ENCODE measurements around the gene WDR70. TPM values are rescaled to one million over a fixed set of nuclear protein-coding genes. Genes with fewer than 3 reads are reported as not detected.
A peak's percentile ranks its signal among the peaks of the same experiment; 100 is the strongest.

WDR70 gene
- total and polyA plus RNA-seq, 4 donors: 4.0 to 17.7 (median 14.5) TPM

DNA sequence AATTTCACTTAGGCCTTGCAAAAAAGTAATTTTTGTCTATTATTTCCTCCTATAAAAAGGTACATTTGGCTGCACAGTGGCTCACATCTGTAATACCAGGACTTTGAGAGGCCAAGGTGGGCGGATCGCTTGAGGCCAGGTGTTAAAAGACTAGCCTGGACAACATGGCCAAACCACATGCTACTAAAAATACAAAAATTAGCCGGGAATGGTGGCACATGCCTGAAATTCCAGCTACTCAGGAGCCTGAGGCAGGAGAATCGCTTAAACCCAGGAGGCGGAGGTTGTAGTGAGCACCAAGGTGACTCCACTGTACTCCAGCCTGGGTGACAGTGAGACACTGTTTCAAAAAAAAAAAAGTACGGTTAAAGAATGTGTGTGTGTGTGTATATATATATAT is 24.0 kb upstream of the WDR70 start:
- TF ChIP-seq NR2F2 (IDR thresholded peaks at IDR 0.05) (no peak), TAF1 (conservative IDR thresholded peaks at IDR 0.05) (no peak), SP1 (IDR thresholded peaks at IDR 0.05) (no peak), YY1 (IDR thresholded peaks at IDR 0.05) (no peak), RAD21 (IDR thresholded peaks at IDR 0.05) (no peak), JUND (IDR thresholded peaks at IDR 0.05) (no peak), EGR1 (IDR thresholded peaks at IDR 0.05; ENCODE audit: low read depth in 2 of 2) (no peak), HNF4A (conservative IDR thresholded peaks at IDR 0.05) (no peak), GABPA (IDR thresholded peaks at IDR 0.05 in 1 of 2, conservative IDR thresholded peaks at IDR 0.05 in 1 of 2) (no peak), FOXA1 (IDR thresholded peaks at IDR 0.05) (no peak), HNF4G (IDR thresholded peaks at IDR 0.05) (no peak), RXRA (IDR thresholded peaks at IDR 0.05) (no peak), FOXA2 (IDR thresholded peaks at IDR 0.05) (no peak)
- TF ChIP-seq, protein P1, sequence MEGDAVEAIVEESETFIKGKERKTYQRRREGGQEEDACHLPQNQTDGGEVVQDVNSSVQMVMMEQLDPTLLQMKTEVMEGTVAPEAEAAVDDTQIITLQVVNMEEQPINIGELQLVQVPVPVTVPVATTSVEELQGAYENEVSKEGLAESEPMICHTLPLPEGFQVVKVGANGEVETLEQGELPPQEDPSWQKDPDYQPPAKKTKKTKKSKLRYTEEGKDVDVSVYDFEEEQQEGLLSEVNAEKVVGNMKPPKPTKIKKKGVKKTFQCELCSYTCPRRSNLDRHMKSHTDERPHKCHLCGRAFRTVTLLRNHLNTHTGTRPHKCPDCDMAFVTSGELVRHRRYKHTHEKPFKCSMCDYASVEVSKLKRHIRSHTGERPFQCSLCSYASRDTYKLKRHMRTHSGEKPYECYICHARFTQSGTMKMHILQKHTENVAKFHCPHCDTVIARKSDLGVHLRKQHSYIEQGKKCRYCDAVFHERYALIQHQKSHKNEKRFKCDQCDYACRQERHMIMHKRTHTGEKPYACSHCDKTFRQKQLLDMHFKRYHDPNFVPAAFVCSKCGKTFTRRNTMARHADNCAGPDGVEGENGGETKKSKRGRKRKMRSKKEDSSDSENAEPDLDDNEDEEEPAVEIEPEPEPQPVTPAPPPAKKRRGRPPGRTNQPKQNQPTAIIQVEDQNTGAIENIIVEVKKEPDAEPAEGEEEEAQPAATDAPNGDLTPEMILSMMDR (IDR thresholded peaks at IDR 0.05; ENCODE audit: low read depth, low read length, missing input control): no peak
- TF ChIP-seq, protein P2, sequence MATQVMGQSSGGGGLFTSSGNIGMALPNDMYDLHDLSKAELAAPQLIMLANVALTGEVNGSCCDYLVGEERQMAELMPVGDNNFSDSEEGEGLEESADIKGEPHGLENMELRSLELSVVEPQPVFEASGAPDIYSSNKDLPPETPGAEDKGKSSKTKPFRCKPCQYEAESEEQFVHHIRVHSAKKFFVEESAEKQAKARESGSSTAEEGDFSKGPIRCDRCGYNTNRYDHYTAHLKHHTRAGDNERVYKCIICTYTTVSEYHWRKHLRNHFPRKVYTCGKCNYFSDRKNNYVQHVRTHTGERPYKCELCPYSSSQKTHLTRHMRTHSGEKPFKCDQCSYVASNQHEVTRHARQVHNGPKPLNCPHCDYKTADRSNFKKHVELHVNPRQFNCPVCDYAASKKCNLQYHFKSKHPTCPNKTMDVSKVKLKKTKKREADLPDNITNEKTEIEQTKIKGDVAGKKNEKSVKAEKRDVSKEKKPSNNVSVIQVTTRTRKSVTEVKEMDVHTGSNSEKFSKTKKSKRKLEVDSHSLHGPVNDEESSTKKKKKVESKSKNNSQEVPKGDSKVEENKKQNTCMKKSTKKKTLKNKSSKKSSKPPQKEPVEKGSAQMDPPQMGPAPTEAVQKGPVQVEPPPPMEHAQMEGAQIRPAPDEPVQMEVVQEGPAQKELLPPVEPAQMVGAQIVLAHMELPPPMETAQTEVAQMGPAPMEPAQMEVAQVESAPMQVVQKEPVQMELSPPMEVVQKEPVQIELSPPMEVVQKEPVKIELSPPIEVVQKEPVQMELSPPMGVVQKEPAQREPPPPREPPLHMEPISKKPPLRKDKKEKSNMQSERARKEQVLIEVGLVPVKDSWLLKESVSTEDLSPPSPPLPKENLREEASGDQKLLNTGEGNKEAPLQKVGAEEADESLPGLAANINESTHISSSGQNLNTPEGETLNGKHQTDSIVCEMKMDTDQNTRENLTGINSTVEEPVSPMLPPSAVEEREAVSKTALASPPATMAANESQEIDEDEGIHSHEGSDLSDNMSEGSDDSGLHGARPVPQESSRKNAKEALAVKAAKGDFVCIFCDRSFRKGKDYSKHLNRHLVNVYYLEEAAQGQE (IDR thresholded peaks at IDR 0.05): no peak
- TF ChIP-seq, protein P3, sequence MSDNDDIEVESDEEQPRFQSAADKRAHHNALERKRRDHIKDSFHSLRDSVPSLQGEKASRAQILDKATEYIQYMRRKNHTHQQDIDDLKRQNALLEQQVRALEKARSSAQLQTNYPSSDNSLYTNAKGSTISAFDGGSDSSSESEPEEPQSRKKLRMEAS (IDR thresholded peaks at IDR 0.05): no peak
- TF ChIP-seq, protein P4, sequence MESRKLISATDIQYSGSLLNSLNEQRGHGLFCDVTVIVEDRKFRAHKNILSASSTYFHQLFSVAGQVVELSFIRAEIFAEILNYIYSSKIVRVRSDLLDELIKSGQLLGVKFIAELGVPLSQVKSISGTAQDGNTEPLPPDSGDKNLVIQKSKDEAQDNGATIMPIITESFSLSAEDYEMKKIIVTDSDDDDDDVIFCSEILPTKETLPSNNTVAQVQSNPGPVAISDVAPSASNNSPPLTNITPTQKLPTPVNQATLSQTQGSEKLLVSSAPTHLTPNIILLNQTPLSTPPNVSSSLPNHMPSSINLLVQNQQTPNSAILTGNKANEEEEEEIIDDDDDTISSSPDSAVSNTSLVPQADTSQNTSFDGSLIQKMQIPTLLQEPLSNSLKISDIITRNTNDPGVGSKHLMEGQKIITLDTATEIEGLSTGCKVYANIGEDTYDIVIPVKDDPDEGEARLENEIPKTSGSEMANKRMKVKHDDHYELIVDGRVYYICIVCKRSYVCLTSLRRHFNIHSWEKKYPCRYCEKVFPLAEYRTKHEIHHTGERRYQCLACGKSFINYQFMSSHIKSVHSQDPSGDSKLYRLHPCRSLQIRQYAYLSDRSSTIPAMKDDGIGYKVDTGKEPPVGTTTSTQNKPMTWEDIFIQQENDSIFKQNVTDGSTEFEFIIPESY (IDR thresholded peaks at IDR 0.05): no peak
- WGBS: 95% methylated on average over 6 of the region's 6 CpGs
- H3K27me3 ChIP-seq (ENCODE audit: control insufficient read depth in 4 of 4, insufficient read depth in 4 of 4, low read length in 3 of 4): no peaks in the 10 kb centered on the region
- no peak overlapping the region for H3K9ac ChIP-seq (ENCODE audit: low read depth in 1 of 2, low read length in 2 of 2)
- H3K36me3 ChIP-seq (ENCODE audit: control insufficient read depth in 4 of 4, insufficient read depth in 3 of 4, low read depth in 1 of 4, low read length in 3 of 4): peaks cover 14 to 38% (median 28%) of the 10 kb centered on the region in 4 donors
- no peaks in the 10 kb centered on the region for H3K9me3 ChIP-seq (ENCODE audit: control insufficient read depth in 4 of 4, low read length in 3 of 4)
- H3K4me3 ChIP-seq (ENCODE audit: low read depth in 1 of 3, low read length in 3 of 3): no peak overlapping the region
- DNase-seq (ENCODE audit: low spot score): no peak
- H3K4me1 ChIP-seq (ENCODE audit: control insufficient read depth in 4 of 4, insufficient read depth in 4 of 4, low read length in 3 of 4): no peaks in the 10 kb centered on the region
- no peak overlapping the region for H3K27ac ChIP-seq (ENCODE audit: low read depth in 1 of 2, low read length in 2 of 2)

- H3K9ac ChIP-seq (ENCODE audit: low read depth in 1 of 2, low read length in 2 of 2): peak overlapping the region; percentile 66 to 85
- no peak for DNase-seq (ENCODE audit: low spot score)
- H3K4me3 ChIP-seq (ENCODE audit: low read depth in 1 of 3, low read length in 3 of 3): peak overlapping the region; percentile 88 to 99 (median 90)
- TF ChIP-seq, protein P1 (IDR thresholded peaks at IDR 0.05; ENCODE audit: low read depth, low read length, missing input control): no peak
- TF ChIP-seq YY1 (IDR thresholded peaks at IDR 0.05) (no peak), JUND (IDR thresholded peaks at IDR 0.05) (no peak), RXRA (IDR thresholded peaks at IDR 0.05) (no peak)
- TF ChIP-seq, protein P3 (IDR thresholded peaks at IDR 0.05): no peak
- TF ChIP-seq, protein P2 (IDR thresholded peaks at IDR 0.05): no peak
- peaks cover 4 to 21% (median 20%) of the 10 kb centered on the region in 4 donors for H3K4me1 ChIP-seq (ENCODE audit: control insufficient read depth in 4 of 4, insufficient read depth in 4 of 4, low read length in 3 of 4)
- H3K27ac ChIP-seq (ENCODE audit: low read depth in 1 of 2, low read length in 2 of 2): peak overlapping the region; percentile 1 to 65
- no peaks in the 10 kb centered on the region for H3K27me3 ChIP-seq (ENCODE audit: control insufficient read depth in 4 of 4, insufficient read depth in 4 of 4, low read length in 3 of 4)
- H3K36me3 ChIP-seq (ENCODE audit: control insufficient read depth in 4 of 4, insufficient read depth in 3 of 4, low read depth in 1 of 4, low read length in 3 of 4): no peaks in the 10 kb centered on the region
- H3K9me3 ChIP-seq (ENCODE audit: control insufficient read depth in 4 of 4, low read length in 3 of 4): no peaks in the 10 kb centered on the region
- WGBS: under 1% methylated on average over 7 of the region's 7 CpGs
These were observed 8.6 kb upstream of the WDR70 start for GRCh38 chr5:37370550-37370863.

Data from liver (tissue), 9 donors.